ENCODE data around the gene CD3E.

The CD3E gene

DNA sequence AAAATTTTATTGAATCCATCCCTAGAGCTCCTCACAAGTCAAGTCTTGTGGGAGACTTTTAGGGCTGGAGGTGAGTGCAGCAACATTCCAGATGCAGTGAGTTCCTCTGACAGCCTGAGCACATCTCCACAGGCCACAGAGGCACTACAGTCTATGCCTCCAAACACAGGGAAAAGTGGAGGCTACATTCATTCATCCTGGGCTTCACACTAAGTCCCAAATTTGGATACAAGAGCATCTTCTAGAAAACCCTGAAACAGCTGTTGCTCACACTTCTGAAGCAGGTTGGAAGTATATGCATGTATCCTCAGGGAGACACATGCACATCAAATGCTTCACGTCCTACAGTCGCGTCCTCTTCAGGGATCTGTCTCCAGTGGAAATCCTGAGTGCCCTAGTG is 36.7 kb downstream of the CD3E start:
- no peak for TF ChIP-seq ZFX (IDR thresholded peaks at IDR 0.05; ENCODE audit: borderline replicate concordance)
- TF ChIP-seq, protein P1, sequence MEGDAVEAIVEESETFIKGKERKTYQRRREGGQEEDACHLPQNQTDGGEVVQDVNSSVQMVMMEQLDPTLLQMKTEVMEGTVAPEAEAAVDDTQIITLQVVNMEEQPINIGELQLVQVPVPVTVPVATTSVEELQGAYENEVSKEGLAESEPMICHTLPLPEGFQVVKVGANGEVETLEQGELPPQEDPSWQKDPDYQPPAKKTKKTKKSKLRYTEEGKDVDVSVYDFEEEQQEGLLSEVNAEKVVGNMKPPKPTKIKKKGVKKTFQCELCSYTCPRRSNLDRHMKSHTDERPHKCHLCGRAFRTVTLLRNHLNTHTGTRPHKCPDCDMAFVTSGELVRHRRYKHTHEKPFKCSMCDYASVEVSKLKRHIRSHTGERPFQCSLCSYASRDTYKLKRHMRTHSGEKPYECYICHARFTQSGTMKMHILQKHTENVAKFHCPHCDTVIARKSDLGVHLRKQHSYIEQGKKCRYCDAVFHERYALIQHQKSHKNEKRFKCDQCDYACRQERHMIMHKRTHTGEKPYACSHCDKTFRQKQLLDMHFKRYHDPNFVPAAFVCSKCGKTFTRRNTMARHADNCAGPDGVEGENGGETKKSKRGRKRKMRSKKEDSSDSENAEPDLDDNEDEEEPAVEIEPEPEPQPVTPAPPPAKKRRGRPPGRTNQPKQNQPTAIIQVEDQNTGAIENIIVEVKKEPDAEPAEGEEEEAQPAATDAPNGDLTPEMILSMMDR (IDR thresholded peaks at IDR 0.05): no peak
- H3K27ac ChIP-seq: no peak overlapping the region

DNA sequence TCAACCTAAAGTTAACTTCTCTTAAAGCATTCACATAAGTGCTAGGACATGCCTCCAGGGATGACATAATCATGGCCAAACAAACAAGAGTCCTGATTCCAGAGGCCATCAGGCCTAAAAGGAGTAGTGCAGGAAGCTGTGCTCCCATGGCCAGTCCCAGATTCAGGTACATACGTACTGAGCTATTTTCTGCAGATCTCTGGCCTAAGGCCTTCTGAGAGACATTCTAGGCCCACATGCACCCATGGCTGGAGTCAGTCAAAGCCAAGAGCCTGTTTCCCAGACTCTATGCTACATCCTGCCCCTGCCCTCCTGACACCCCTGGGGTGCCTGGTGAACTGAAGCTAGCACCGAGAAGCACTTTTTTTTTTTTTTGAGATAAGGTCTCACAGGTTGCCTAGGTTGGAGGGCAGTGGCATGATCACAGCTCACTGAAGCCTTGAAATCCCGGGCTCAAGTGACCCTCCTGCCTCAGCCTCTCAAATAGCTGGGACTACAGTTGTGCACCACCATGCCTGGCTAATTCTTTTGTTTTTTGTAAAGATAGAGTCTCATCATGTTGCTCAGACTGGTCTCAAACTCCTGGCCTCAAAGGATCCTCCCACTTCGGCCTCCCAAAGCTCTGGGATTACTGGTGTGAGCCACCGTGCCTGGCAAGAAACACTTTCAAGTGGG is 37.4 kb downstream of the CD3E start:
- no peak for TF ChIP-seq ZFX (IDR thresholded peaks at IDR 0.05; ENCODE audit: borderline replicate concordance)
- TF ChIP-seq, protein P1 (IDR thresholded peaks at IDR 0.05): no peak
- H3K27ac ChIP-seq: no peak overlapping the region

DNA sequence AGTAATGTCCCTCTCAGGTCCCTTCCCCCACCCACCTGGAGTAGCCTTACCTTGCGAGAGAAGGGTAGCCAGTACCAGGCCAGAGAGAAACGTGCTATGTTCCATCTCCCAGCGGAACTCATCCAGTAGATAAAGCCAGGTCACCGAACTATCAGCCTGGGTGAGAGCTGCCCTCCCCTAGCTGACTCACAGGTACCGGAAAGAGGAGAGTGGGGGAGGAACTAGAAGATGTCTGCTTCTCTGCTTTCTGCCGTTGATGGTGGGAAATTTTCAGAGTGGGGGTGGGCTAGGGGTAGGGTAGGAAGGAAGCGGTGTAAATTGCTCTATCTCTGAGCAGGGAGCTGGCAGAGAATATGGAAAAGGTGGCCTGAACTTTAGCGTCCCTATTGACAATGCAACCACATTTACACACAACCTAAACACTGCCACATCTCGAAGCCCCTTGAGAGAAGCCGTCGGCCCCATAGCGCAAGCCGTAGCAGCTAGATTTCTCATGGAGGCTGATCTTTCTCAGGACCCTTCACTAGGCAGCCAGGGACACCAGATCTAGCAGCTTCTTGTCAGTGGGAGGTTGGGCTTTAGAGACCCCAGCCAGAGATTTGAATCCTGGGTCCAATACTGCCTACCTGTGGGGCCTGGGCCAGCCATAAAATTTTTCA is 38.1 kb downstream of the CD3E start, which contains the start of gene CD3D:
TSS of gene CD3D (minus strand) at position 203 of the 659 bp plus-strand sequence. CDS start at position 105, 98 bp downstream.
- TF ChIP-seq ZFX (IDR thresholded peaks at IDR 0.05; ENCODE audit: borderline replicate concordance): no peak
- TF ChIP-seq, protein P1 (IDR thresholded peaks at IDR 0.05): no peak
- H3K27ac ChIP-seq: no peak within 1 kb of the TSS

DNA sequence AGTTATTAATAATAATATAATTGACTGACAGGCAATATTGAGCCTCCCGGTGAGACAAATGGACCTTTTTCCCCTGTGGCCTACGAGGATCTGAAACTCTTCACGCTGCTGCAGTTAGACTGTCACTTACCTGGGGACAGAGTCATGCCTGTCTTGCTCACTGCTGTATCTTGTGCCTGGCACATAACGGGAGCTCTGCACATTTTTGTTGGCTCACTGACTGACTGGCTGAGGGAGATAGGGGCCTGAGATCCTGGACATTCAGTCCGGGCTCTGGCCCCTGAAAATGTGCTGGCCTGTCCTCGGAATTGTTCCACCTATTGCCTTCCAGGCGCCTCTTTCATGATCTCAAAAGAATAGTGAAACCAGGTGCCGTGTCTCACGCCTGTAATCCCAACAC is 38.7 kb downstream of the CD3E start:
- TF ChIP-seq, protein P1 (IDR thresholded peaks at IDR 0.05): no peak
- TF ChIP-seq ZFX (IDR thresholded peaks at IDR 0.05; ENCODE audit: borderline replicate concordance): no peak
- H3K27ac ChIP-seq: no peak overlapping the region

DNA sequence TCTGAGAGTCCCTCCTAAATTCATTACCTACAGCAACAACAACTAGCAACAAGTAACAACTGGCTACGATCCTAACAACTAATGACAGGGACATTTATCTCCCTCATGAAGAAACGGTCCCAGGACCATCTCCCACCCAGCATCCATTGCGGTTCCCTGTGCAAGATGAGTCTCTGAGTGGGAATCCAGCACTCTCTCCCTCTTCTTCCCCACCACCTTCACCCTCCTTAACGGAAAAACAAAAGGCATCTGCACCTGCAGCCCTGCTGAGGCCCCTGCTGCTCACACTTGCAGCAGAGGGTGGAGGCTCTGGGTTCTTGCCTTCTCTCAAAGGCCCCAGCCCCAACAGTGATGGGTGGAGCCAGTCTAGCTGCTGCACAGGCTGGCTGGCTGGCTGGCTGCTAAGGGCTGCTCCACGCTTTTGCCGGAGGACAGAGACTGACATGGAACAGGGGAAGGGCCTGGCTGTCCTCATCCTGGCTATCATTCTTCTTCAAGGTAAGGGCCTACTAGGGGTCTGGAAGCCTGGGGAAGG is 39.5 kb downstream of the CD3E start, which contains the start of gene CD3G:
TSS of gene CD3G (plus strand) at position 364 of the 535 bp plus-strand sequence. CDS start at position 444, 80 bp downstream.
- no peak for TF ChIP-seq ZFX (IDR thresholded peaks at IDR 0.05; ENCODE audit: borderline replicate concordance)
- TF ChIP-seq, protein P1 (IDR thresholded peaks at IDR 0.05): no peak
- H3K27ac ChIP-seq: no peak within 1 kb of the TSS

DNA sequence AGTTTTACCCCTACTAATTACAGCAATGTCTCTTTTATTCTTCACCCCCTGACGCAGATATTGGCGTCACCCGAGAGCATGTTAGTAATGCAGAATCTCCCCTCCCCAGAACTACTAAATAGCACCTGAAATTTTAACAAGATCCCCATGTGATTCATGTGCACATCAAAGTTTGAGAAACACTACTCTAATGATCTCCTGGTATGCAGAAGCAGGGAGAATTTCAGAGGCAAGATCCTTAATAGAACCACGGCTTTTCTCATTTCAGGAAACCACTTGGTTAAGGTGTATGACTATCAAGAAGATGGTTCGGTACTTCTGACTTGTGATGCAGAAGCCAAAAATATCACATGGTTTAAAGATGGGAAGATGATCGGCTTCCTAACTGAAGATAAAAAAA is 44.9 kb downstream of the CD3E start:
- no peak for TF ChIP-seq ZFX (IDR thresholded peaks at IDR 0.05; ENCODE audit: borderline replicate concordance)
- TF ChIP-seq, protein P1 (IDR thresholded peaks at IDR 0.05): no peak
- H3K27ac ChIP-seq: no peak overlapping the region
